GM18951 (cell line): ENCODE results near the gene DCUN1D5.

Source experiments
- POLR2A ChIP-seq: IDR thresholded peaks from 4 replicates; pipeline ENCODE4 v1.6.1; 2011; ENCODE audit warnings: mild to moderate bottlenecking; ENCODE audit not compliant: insufficient read length, insufficient read depth; ENCODE audit errors: extremely low read depth
- in situ Hi-C: fragments of 300-500 bp; cut with MboI; formaldehyde crosslinking; loops from one replicate; pipeline ENCODE4 v1.12.0; 2022; ENCODE audit warnings: low sequenced_read_pairs, mixed read lengths, inconsistent platforms; ENCODE audit not compliant: unreplicated experiment

The DCUN1D5 gene

GRCh38 chr11:103079833-103080232 lies 12.1 kb downstream of the DCUN1D5 start:
- in situ Hi-C loops = no loop called here
- no peak for TF ChIP-seq POLR2A

GRCh38 chr11:103078710-103079109 lies 13.2 kb downstream of the DCUN1D5 start:
- TF ChIP-seq POLR2A = no peak
- in situ Hi-C loops = no loop called here

DNA sequence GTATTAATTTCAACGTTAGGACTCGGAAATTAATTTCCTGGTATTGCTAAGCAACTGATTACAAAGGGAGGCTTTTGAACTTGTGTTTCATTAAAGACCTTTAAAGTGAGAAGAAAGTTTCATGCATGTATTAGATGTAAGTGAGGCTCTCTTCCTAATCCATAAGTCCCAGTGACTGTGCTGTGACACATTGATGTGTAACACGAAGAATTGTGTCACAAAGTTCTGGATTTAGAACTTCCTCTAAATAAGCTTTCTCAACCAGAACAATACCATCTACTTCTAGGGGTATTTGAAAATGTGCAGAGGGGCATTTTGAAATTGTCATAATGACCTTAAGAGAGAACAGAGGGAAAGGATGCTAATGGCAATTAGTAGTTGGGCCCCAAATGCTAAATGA lies 14.4 kb downstream of the DCUN1D5 start:
- no peak for TF ChIP-seq POLR2A
- in situ Hi-C loops = no loop called here

DNA sequence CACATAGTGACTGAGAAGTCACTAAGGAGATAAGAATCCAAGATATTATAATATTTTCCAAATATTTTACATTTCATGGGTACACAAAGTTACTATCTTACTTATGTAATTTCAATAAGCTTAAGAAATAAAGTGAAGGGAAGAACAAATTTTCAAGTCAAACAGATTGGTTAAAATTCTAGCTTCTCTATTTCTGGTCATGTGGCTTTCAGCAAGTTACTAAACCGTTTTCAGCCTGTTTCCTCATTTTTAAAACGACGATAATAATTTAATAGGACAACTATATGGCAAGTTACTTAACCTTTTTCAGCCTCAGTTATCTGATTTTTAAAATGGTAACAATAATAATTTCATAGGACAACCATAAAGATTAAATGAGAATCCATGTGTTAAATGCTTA lies 15.6 kb downstream of the DCUN1D5 start:
- in situ Hi-C loops = no loop called here
- TF ChIP-seq POLR2A = no peak

DNA sequence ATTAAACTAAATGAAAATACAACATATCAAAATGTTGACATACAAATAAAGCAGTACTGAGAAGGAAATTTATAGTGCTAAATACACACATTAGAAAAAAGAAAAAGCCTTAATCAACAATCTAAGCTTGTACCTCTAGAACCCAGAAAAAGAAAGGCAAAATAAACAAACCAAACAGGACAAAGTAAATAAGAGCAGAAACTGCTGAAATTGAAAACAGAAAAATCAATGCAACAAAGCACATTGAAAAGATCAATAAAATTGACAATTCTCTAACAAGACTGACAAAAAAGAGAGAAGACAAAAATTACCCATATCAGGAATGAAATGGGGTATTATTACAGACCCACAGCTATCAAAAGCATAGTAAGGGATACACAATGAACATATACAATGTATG lies 21.0 kb downstream of the DCUN1D5 start:
- in situ Hi-C loops = no loop called here
- no peak for TF ChIP-seq POLR2A

GRCh38 chr11:103070142-103070541 lies 21.8 kb downstream of the DCUN1D5 start:
- in situ Hi-C loops = no loop called here

DNA sequence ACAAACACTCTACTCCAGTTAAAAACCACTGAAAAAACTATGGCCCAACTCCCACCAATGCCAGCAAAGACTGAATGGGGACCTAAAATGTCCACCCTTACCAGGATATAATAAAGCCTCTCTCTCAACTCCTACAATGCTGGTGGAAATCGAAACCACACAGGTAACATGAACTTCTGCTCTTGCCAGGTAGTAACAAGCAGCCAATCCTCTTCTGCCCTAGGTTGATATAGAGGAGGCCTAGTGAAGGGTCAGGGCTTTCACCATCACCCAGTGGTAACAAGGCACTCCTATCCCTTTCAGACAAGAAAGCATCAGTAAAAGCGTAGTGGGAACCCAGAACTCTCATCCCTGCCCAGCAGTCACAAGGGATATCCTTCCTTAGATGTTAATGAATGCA lies 22.6 kb downstream of the DCUN1D5 start:
- no peak for TF ChIP-seq POLR2A
- in situ Hi-C loops = no loop called here

More at GRCh38 chr11:103070142-103070541, 21.8 kb downstream of the DCUN1D5 start:
- TF ChIP-seq POLR2A = no peak

GRCh38 chr11:103067118-103067517 lies 24.8 kb downstream of the DCUN1D5 start:
- in situ Hi-C loops = no loop called here
- TF ChIP-seq POLR2A = no peak

DNA sequence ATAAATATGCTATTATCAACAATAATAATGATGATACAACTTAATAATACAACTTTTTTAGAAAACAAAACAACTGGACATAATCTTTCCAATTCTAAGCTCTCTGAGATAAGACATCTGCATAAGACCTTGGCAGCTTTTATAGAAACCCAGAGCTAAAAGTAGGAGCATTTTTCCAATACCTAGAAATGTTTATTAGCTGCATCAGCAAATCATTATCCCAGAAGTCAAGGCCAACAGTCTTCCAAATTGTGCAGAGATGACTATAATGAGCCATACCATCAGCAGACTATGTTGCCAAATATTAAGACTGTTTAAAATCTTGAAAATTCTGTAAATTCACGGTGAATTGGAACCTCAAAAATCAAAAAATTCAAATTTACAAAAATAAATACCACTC lies 30.3 kb downstream of the DCUN1D5 start:
- in situ Hi-C loops = no loop called here
- TF ChIP-seq POLR2A = no peak

- in situ Hi-C loops = no loop called here
- no peak for TF ChIP-seq POLR2A
Measured at GRCh38 chr11:103055221-103055890, 36.6 kb downstream of the DCUN1D5 start.

GRCh38 chr11:103053997-103054396 lies 38.0 kb downstream of the DCUN1D5 start:
- no peak for TF ChIP-seq POLR2A
- in situ Hi-C loops = no loop called here

GRCh38 chr11:103051981-103052380 lies 40.0 kb downstream of the DCUN1D5 start:
- TF ChIP-seq POLR2A = no peak
- in situ Hi-C loops = no loop called here

GRCh38 chr11:103051151-103051801 lies 40.7 kb downstream of the DCUN1D5 start:
- in situ Hi-C loops = no loop called here
- TF ChIP-seq POLR2A = no peak

DNA sequence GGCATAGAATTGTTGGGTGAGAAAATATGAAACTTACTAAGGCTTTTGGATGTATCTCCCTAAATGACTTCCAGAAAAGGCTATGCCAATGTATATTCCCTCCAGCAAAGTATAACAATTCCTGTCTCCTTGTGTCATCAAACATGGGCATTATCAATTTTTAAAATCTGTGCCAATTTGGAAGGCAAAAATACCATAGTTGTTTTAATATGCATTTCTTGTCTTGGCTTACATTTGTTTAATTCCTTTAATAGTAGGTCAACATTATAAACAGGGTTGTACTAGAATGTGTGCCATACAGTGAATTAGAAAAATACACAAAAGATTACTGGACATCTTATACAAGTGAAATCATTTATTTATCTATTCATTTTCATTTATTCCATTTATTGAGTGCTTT lies 41.6 kb downstream of the DCUN1D5 start:
- in situ Hi-C loops = no loop called here
- no peak for TF ChIP-seq POLR2A

- no peak for TF ChIP-seq POLR2A
- in situ Hi-C loops = no loop called here
Measured at GRCh38 chr11:103047837-103048236, 44.1 kb downstream of the DCUN1D5 start.
